Measurements from ENCODE around the gene ACAD8.

Gene ACAD8

DNA sequence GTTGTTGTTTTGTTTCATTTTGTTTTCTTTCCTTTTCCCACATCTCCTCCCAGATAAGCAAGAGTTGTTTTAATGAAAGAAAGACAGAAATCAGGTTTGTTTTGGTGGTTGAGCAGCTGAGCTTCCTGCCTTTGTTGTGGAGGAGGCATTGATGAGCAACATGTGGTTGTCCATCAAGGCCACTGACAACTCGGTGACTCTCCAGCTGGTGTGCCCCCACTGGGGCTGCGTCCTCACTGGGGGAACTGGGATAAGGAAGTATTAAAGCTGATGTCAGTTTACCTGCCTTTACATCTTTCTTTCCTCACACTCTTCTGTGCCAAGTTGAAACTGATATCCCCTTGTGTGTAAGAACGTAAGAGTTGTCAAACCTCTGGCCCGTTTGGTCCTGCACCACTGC, 23.0 kb upstream of the ACAD8 start:
- TF ChIP-seq, protein P1, sequence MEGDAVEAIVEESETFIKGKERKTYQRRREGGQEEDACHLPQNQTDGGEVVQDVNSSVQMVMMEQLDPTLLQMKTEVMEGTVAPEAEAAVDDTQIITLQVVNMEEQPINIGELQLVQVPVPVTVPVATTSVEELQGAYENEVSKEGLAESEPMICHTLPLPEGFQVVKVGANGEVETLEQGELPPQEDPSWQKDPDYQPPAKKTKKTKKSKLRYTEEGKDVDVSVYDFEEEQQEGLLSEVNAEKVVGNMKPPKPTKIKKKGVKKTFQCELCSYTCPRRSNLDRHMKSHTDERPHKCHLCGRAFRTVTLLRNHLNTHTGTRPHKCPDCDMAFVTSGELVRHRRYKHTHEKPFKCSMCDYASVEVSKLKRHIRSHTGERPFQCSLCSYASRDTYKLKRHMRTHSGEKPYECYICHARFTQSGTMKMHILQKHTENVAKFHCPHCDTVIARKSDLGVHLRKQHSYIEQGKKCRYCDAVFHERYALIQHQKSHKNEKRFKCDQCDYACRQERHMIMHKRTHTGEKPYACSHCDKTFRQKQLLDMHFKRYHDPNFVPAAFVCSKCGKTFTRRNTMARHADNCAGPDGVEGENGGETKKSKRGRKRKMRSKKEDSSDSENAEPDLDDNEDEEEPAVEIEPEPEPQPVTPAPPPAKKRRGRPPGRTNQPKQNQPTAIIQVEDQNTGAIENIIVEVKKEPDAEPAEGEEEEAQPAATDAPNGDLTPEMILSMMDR (IDR thresholded peaks at IDR 0.05; ENCODE audit: low read depth, low read length, missing control alignments): no peak
- no peak for DNase-seq (ENCODE audit: extremely low read depth, low read depth)

DNA sequence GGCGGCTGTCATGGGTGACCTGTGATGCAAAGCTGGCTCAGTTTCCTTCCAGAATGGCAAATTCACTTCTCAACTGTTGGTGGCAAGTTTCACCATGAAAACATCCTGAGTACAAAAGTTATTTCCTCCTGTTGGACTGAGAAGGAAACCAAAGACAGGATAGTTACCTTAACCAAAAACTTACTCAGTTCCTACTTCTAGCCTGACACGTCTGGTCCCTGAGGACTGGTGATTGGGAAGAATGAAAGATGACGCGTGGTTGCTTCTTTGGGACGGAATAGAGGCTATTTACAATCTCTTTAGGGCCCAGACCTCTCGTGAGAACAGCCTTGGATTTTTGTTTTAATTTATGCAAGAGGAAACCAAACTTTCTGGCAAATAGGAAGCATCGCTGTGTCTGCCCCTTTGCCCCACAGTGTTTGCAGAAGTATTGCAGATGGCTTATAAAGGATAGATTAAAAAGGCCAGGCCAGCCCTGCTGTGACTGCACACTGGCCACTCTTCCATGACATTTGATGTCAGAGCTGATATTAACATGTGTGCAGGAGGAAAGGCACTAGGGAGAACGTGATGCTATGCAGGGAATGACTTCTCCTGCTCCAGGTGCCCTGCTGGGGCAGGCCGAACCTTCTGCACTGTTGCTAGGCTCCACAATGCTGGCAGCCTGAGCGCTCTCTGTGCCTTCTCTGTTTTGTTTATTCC, 21.3 kb upstream of the ACAD8 start:
- no peak overlapping the region for H3K4me3 ChIP-seq (replicated peaks; ENCODE audit: low read depth, low read length)
- TF ChIP-seq, protein P1 (IDR thresholded peaks at IDR 0.05; ENCODE audit: low read depth, low read length, missing control alignments): no peak
- DNase-seq (ENCODE audit: extremely low read depth, low read depth): no peak

More for the DNA sequence above, 23.0 kb upstream of the ACAD8 start:
- H3K4me3 ChIP-seq (replicated peaks; ENCODE audit: low read depth, low read length): no peak overlapping the region

DNA sequence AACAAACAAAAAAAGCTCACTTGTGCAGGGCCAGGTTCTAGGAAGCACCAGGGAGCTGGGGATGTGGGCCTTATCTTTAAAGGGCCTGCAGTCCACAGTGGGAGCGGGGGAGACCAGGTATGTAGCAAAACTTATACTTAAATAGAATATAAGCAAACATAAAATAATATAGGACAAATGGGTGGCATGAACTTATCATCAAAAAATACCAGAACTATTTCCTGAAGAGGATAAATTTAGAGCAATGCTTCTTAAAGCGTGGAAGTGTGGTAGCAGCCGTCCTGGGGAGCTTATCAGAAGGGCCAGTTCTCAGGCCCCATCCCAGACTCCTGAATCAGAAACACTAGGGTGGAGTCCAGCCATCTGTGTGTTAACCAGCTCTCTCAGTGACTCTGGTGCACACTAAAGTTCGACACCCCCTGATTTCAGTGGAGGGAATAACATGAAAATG, 19.6 kb upstream of the ACAD8 start:
- TF ChIP-seq, protein P1 (IDR thresholded peaks at IDR 0.05; ENCODE audit: low read depth, low read length, missing control alignments): no peak
- no peak for DNase-seq (ENCODE audit: extremely low read depth, low read depth)

DNA sequence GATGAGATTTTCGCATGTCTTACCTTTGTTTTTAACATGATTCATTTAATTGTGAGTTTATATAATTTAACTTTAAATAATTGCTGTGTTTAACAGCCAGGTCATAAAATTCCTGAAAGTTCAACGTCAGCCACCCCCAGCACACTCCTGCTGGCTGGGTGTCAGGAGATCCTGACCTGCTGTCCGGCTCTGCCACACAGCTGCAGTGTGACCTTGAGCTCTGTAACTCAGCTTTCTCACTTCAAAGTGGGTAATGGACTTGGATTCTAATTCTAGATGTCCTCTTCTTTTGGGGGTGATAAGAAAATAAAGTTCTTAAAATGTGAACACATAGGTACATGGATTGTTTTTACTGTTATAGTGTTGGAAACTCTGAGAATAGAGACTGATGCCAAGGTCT, 18.0 kb upstream of the ACAD8 start:
- no peak for DNase-seq (ENCODE audit: extremely low read depth, low read depth)
- H3K4me3 ChIP-seq (replicated peaks; ENCODE audit: low read depth, low read length): no peak overlapping the region
- TF ChIP-seq, protein P1 (IDR thresholded peaks at IDR 0.05; ENCODE audit: low read depth, low read length, missing control alignments): no peak

More for the DNA sequence above, 19.6 kb upstream of the ACAD8 start:
- H3K4me3 ChIP-seq (replicated peaks; ENCODE audit: low read depth, low read length): no peak overlapping the region

DNA sequence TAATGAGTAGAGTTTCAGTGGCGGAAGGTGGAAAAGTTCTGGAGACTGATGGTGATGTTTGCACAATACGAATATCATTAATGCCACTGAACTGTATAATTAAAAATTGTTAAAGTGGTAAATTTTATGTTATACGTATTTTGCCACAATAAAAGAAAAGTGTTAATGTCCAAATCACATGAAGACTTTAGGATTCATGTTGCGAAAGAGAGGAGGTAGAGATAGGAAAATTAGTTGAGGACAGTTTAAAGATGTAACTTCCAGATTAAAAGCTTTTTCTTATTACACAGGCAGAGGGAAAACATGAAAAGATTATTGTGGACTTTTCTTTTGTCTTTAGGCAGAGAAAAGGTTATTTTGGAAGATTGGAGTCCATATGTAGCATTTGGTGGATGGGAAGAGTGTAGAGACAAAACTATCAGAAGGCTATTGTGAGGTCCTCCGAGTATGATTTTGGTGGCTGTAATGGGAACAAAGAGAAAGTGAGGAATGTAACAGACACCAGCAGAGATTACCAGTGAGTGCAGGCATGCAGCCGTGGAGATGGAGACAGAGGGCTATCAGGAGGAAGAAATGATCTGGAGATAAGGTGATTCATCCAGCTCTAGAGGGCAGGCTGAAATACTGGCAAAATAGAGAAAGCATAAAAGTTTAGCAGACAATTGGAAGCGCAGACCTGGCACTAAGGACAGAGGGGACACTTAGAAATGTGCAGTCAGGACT, 16.4 kb upstream of the ACAD8 start:
- TF ChIP-seq, protein P1 (IDR thresholded peaks at IDR 0.05; ENCODE audit: low read depth, low read length, missing control alignments): no peak

DNA sequence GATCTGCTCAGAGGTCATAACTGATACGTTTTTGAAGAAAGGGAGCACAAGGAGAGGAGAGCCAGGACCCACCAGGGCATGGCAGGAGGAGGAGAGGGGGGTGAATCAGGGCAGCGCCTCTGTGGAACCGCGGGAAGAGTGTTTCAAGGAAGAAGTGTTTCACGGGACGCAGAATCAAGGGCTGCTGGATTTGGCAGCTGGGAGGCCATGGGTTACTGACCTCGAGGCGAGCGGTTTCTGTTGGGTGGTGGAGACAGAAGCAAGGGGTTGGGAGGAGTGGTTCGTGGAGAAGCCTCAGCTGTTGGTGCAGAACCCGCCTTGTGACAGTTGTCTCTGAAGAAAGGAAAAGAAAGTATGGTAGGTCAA, 15.8 kb upstream of the ACAD8 start:
- no peak overlapping the region for H3K4me3 ChIP-seq (replicated peaks; ENCODE audit: low read depth, low read length)
- TF ChIP-seq, protein P1 (IDR thresholded peaks at IDR 0.05; ENCODE audit: low read depth, low read length, missing control alignments): no peak
- no peak for DNase-seq (ENCODE audit: extremely low read depth, low read depth)

More for the DNA sequence above, 16.4 kb upstream of the ACAD8 start:
- DNase-seq (ENCODE audit: extremely low read depth, low read depth): no peak
- no peak overlapping the region for H3K4me3 ChIP-seq (replicated peaks; ENCODE audit: low read depth, low read length)

Measured in HFF-Myc (cell line).